PC-3 (cell line): Measurements from ENCODE around the gene NUMA1.

Experiments used
- EZH2phosphoT487 ChIP-seq: fragments of 300-600 bp; sonication (generic); IDR thresholded peaks from 2 replicates; pipeline ENCODE4 v1.6.1; 2018; ENCODE audit warnings: mild to moderate bottlenecking, antibody characterized with exemption, low read length, borderline replicate concordance
- TF ChIP-seq, protein P1 (sequence below): fragments of 300-600 bp; sonication (generic); conservative IDR thresholded peaks from 2 replicates; pipeline ENCODE4 v1.5.1; 2017; ENCODE audit warnings: antibody characterized with exemption, low read depth, mild to moderate bottlenecking, low read length

DNA sequence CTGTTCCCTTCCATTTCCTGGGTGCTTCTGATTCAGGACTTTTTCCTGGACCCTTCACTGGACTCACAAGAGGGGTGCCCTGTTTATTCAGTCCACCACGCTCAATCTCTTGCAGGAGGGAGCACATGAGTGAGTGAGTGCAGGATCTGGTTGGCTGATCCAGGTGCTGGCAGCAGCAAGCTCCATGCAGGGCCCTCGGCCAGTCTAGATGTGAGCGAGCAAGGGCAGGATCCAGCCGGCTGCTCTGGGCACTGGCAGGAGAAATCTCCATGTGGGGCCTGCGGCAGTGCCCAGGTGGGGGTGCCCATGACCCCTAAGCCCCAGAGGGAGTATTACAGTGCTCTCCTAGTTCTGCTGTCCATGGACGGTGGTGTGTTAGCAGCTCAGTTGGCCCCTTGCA, 43.7 kb upstream of the NUMA1 start:
- TF ChIP-seq, protein P1, sequence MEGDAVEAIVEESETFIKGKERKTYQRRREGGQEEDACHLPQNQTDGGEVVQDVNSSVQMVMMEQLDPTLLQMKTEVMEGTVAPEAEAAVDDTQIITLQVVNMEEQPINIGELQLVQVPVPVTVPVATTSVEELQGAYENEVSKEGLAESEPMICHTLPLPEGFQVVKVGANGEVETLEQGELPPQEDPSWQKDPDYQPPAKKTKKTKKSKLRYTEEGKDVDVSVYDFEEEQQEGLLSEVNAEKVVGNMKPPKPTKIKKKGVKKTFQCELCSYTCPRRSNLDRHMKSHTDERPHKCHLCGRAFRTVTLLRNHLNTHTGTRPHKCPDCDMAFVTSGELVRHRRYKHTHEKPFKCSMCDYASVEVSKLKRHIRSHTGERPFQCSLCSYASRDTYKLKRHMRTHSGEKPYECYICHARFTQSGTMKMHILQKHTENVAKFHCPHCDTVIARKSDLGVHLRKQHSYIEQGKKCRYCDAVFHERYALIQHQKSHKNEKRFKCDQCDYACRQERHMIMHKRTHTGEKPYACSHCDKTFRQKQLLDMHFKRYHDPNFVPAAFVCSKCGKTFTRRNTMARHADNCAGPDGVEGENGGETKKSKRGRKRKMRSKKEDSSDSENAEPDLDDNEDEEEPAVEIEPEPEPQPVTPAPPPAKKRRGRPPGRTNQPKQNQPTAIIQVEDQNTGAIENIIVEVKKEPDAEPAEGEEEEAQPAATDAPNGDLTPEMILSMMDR, result no peak
- TF ChIP-seq EZH2phosphoT487, result no peak
